ENCODE results near the gene RTP5.

The RTP5 gene

DNA sequence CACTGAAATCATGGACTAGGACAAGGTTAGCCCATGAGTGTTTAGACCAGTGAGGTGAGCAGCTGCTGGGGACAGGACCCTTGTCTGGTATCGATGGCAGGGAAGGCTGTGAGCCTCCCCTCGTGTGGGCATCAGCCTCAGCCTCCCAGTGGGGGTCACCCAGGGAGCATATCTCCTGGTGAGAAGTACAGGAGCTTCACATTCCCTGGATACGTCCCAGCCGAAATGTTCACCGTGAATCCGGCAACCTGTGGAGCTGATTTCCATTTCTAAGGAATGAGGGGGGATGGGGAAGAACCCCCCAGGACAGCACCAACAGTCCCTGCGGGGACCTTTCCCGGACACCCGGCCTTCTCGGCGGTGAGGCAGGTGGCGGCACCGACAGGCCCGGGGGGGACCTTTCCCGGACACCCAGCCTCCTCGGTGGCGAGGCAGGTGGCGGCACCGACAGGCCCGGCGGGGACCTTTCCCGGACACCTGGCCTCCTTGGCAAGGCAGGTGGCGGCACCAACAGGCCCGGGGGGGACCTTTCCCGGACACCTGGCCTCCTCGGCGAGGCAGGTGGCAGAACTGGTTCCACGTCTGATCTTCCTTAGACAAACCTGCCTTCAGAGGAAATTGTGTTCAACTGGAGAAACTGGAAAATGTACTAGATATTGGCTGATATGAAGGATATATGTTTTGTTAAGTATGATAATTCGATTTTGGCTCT lies 21.2 kb downstream of the RTP5 start:
- no peak for DNase-seq

DNA sequence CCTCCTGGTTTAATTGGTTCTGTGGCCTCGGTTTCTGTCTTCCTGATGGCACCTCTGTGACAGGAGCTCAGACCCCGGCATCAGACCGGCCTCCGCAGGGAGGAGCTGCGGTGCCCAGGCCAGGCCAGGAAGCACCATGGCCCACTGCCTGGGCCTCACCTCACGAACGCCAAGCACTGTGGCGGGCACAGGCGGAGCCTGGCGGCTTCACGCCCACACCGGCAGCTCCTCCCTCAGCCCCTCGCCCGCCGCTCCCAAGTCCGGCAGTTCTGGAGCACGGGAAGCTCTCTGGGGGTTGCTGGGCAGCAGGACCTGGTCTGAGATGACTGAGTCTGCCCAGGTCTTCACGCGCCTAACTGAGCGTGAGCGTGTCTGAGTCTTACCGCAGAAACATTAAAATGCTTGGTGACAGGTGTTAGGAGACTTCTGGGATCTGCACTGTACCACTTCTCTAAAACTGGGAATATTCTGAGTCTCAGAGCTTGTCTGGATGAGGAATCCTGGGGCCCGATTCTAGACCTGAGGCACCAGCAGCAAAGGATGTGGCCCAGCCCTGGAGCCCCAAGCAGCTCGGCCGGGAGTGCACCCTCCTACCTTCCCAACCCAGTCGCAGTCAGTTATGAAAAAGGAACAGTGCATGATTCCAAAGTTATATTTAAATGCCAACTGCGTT lies 21.9 kb downstream of the RTP5 start:
- no peak for DNase-seq

DNA sequence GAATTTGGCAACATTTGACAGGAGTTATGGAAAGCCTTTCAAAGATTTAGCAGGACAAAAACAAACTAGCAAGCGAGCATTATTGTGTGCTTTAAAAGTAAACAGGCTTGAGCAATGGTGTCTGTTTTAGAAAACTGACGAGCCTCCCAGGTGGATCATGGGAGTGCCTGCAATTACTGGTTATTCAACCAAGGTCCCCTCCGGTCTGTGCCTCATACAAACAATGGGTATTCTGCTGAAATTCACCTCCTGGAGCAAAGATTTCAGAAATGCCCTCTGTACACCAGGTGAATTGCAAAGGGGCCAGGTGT lies 22.4 kb downstream of the RTP5 start:
- DNase-seq = no peak

DNA sequence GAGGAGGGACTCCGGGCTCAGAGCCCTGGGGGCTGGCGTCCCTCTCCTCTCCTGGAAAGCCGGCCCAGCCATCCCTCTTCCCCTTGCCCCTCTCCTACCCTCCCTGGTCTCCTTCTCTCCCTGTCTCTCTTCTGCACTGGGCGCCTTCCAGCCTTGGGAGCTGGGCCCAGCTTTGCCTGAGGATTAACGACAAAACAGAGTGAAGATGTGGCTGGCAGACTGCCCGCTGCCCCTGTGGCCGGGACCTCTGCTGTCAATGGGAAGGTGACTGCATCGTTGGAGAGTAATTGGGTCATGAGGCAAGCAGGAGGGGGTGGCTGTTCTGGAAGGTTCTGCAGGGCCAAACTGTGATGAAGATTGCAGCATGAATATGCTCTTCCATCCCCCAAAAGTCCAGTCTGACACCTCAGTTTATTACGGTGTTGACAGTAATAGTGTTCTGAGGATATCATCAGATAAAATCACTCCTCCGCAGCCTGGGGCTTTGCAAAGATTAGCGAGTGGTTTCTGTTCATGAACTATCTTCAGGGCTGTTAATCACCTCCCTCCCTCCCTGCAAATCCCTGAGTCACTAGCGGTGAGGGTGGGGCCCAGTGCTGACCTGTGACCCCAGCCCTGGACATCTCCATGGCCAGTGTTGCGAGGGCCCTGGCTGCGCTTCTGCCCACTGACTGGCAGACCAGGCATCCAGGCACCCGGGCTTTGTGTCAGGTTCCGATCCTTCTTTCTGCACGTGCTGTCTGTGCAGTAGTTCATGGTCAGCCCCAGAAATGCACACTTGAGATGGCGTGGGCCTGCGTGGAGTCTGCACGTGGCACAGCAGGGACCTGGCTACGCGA lies 23.0 kb downstream of the RTP5 start:
- no peak for DNase-seq

DNA sequence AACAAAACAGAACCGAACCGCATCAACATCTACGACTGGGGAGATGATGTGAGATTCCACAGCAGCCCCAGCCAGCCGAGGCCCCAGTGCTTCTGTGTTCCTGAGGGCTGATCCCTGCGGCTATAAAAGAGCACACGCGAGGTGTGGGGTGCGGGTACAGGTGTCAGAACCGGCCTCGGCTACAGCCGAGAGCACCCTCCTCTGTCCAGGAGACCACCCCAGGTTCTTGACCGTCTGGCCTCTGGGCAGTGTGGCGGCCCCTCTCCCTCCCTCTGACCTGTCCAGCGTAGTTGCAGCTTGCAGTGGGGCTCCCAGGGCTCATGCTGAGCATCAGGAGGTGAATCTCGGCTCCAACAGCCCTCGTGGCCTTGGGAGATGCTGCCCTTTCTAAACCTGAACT lies 23.7 kb downstream of the RTP5 start:
- no peak for DNase-seq

DNA sequence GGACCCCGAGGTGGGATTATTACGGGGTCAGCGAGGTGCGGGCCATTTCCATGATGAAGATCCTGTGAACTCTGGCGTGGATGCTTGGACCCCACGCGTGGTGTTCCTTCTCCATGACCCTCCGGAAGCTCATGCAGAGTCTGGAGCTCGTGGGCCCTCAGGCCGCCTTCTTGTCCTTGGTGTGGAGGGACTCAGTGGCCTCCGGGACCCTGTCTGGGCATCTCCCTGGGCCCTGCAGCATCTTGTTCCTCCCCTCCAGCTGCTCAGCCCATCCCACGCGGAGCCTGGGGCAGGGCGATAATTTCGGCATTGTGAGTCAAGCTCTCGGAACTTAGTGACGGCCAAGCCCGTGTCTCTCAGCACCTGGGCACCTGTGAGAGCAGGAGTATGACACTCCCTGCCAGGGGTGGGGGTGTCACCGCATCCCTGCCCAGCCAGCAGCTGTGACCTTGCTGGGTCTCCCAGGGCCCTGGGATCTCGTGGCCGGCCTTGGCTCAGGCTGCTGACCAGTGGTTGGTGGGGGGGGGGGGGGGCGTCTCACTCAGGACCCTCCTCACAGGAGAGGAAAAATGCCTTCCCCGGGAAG lies 24.6 kb downstream of the RTP5 start:
- DNase-seq = no peak

DNA sequence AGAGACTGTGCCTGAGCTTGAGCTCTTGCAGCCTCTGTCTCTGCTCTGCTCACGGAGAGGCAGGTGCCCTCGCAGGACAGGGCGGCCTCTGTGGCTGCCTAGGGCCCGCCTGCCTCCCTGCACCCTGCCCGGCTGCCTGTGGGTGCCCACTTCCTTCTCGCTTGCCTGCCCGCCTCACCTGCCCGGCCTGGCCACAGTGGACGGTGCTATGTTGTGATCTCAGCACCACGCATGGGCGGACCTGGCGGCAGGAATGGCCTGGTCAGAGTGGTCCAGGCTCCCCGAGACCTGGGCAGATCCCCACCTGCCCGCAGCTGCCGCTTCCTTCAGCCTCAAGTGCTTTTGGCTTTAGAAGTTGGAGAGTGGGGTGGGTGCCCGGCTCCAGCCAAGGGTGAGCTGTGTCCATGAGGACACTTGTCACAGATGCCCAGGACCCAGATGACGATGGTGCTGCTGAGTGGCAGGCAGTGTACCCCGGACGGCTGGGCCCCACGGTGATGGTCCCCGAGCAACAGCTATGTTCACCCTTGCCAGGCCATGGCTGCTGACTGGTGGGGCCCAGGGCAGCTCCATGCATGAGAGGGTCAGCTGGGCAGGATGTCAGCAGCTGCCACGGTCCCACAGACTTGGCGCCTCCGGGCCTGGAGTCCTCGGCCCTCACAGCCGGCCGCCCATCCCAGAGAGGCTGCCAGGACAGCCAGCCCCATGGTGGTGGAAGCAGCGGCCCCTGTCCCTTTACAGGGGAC lies 25.3 kb downstream of the RTP5 start:
- no peak for DNase-seq

DNA sequence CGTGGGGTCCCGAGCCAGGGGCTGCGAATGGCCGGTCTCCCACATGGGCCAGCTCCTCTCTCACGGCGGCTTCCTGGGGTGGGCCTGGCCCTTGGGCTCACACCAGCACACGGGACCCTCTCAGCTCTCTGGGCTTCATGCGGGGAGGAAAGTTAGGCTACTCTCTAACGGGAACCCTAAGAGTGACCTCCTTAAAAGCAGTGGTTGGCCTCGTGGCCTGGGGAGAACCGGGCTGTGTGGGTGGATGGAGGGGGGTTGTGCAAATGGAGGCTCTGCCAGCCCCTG lies 25.8 kb downstream of the RTP5 start:
- no peak for DNase-seq

DNA sequence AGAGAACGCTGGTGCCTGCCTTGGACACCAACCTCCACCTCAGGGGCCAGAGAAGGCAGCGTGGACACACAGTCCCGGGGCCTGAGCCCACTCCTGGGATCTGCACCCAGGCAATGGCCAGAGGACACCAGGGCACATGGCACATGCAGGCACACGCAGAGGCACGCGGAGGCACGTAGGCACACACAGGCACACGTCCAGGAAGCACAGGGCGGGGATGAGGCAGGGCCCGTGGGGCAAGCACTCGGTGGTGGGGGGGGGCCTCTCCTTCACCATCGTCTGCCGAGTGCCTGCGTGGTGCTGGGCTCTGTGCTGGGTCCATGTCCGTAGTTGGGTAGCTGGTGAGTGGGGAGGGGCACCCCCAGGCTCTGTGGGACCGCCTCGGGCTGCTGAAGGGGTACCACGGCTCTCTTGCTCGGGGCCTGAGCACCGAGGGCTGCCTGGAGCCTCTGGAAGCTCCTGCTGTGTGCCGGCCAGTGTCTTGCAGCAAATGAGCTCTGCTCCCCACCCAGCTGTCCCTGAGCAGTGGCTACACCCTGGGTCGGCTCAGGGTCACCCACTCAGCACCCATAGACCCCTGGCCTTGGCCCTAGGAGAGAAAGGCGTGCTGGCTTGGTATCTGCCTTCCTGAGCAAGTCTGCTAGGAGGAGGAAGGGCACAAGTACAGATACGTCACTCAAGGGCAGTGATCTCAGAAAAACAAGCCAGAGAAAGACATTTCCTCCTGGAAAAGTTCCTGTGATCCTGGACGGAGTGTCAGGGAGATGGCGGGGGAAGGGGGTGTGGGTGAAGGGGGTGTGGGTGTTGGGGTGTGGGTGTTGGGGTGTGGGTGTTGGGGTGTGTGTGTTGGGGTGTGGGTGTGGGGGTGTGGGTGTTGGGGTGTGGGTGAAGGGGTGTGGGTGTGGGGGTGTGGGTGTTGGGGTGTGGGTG lies 26.4 kb downstream of the RTP5 start:
- DNase-seq = no peak

DNA sequence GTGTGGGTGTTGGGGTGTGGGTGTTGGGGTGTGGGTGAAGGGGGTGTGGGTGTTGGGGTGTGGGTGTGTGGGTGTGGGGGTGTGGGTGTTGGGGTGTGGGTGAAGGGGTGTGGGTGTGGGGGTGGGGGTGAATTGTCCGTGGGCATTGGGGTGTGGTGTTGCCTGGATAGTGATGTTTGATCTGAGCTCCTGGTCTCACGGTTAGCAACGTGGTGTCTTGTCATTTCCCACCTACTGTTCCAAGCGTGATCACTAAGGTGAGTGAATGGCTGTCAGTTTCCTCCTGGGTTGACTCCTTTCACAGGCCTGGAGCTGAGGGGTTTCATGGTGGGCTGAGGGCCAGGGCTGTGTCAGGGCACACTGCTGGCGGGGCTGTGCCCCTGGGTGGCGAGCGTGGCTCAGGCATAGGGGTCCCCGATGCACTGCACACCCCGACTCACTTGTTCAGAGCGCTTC lies 27.2 kb downstream of the RTP5 start:
- no peak for DNase-seq

DNA sequence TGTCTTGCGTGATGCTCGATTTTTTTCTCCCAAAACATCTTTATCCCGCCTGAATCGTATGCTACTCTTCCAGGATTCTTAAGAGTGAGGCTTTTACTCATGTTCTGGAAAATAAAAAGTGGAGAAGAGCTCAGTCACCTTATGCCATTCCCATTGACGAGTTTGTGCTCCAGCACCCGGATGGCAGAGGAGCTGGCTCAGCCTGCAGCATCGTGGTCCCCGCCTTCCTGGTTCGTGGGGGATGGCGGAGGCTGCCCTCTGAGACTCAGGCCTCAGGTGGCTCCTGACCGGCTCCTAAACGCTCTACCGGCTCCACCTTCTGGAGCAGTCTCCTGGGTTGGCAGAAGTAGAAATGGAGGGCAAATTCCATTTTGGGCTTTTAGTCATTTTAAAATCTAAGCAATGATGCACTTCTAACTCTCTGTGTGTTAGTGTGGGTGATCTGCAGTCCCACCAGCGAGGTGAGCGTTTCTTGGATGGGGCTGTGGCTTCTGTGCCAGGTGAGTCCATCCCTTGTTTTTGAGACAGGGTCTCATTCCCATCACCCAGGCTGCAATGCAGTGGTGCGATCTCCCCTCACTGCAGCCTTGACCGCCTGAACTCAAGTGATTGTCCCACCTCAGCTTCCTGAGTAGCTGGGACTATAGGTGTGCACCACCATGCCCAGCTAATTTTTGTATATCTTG lies 27.8 kb downstream of the RTP5 start:
- DNase-seq = no peak

DNA sequence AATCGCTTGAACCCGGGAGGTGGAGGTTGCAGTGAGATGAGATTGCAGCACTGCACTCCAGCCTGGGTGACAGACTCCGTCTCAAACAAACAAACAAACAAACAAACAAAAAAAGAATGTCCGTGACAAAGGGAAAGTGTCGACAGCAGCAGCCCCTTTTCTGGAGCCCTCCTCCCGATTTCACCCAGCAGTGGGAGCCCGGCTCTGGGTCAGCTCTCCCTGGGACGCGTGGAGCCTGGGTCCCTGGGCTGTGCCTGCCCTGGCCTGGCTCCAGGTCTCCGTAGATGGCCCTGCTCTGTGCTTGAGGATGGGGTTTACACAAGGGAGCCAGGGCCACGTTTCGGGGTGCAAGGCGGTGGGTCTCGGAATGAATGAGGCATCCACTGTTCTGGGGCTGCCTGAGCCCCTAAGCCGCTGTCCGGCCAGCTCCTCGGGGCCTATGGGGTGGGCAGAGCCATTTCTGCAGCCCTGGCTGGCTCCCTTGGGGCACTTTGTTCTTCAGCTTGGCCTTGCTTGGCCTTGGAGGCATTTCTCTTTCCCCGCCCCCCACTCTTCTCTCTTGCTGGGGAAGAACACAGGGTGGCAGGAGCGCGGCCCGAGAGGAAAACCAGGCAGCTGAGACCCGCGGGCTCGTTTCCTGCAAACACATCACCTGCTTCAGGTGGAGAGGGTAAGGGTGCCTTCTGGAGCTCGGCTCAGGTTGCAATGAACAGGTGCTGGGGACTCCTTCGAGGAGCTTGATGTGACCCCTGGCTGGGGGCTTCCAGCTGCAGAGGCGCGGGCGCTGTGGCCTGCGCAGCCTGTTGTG lies 29.1 kb downstream of the RTP5 start:
- DNase-seq = no peak

DNA sequence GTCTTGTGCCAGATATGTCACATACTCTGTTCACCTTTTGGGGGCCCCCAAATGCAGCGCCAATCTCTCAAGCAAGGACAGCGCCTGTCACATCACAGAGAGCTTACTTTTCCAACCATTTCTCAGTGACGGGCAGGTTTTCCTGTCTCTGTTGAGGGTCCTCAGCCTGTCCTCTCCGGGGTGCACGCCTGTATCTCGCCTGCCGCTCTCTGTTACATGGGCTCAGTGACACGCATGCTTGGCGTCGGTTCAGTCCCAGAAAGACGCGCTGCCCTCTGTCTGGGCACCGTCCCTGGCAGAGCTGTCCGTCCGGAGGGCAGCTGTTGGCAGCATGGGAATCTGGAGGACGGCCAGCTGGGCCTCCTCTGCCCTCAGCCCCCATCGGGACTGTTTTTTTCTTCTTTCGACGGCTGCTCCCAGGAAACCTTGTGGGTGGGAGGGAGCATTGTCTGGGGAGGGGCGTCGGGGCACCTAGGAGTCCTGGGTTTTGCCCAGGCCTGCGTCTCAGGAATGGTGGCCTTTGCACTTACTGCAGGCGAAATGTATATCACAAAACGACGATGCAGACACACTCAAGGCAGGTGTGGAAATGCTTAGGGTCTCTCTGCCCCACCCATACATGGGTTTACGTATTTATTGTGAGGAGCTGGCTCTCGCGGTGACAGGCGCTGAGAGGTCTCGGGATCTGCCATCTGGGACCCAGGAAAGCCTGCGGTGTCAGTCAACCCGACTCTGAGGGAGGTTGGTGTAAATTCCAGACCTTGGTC lies 30.9 kb downstream of the RTP5 start:
- no peak for DNase-seq

DNA sequence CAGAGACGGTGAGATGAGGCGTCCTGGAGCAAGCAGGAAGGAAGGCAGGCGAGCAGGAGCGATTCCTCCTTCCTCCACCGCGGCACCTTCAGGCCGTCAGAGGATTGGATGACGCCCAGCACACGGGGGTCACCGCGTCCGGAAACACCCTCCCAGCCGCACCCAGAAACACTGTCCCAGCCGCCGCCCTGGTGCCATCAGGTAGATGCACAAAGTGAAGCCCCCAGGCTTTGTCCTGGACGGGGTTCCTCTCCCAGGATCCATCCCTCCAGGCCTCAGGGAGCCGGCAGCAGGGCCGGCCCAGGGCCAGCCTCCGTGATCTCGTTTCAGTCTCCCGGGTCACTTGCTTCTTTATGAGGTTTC lies 31.5 kb downstream of the RTP5 start:
- DNase-seq = no peak

DNA sequence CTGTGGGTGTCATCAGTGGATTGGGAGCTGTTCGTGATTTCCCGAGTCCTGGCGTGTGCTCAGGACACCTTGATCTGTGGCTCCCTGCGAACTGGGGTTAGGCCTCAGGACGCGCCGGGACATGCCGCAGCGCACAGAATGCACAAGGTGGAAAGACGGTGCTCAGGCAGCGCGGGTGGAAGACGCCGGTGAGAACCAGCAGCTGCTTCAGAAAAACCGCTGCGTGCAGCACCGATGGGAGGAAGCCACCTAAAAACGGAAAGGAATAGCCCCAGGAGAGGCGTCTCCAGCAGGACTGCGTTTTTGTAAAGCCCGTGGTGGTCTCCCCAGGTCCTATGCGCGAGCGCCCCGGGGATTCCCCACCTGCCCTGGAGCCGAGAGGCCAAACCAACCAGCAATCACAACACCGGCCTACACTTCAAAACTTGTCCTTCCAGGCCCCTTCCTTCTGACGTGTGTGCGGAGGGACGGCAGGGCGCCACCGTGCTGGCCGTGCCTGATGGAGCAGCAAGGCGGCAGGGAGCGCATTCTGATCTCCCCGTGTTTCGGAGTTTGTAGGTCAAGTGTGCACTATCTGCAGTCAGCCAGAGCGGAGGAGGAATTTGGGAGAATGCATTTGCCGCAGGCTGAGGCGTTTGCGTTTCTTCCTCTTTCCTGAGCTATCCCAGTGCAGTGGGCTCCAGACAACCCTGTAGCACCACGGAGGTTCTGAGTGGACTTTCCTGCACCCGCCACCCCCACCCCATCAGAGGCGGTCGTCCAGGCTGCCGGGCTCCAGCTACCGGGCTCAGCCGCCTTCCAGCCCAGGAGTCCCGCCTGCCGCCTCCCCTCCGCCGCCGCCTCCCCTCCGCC lies 32.2 kb downstream of the RTP5 start:
- DNase-seq = no peak

DNA sequence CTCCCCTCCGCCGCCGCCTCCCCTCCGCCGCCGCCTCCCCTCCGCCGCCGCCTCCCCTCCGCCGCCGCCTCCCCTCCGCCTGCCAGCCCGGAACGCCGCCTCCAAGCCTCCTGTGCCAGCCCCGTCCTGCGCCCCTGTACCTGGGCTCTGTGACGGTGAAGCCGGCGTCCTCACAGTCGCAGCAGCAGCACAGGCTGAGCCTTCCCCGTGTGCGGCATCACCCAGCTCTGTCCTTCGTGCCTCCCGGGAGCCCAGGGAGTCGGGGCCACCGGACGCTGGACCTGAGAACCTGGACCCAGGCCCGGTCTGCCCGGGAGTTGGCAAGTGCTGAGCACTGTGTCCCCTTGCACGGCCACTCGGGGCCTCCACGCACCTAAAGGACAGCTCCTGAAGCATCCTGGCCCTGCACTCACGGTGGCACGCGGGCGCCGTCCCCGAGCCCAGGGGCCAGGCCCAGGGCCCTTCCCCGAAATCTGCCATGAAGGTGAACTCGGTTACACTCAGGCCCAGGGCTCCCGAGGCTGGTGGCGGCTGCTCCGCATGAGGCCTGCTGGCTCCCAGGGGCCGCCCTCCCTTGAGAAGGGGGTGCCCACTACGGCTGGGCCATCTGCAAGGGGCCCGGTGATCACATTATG lies 32.9 kb downstream of the RTP5 start:
- DNase-seq = no peak

DNA sequence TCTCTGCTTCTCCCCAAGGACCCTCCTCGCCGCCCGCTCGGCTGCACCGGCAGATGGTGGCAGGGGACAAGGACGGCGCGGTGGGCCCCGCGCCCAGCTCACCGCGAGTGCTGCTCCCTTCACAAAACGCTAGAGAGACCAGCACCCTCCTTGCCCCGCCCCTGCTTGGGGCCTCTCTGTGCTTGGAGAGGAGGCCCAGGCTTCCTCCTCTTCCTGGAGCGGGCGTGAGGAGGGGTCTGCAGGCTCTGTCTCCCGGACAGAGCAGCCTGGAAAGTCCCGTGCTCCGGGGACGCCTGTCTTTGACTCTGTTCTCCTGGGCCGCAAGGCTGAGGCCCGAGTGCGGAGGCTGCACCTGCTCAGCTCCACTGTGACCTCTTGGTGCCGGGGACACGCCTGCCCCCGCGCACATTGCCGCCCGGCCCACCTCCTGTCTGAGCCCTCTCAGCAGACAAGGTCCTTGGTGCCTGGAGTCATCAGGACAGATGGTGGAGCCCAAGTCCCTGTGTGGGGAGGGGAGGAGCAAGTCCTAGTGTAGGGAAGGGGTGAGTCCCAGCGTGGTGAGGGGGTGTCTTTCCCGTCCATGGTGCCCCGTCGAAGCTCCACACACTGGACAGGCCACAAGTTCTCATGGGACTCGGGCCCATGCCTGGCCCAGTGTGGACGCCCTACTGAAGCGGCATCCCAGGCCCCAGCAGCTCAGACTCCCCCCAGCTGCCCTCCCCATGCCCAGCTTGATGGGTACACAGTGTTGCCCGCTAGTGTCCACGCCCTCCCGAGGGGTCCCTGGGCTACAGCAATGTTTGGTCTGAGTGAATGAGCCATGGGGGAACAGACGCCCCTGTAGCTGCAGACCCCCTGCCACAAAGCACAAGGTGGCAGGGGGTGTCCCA lies 33.8 kb downstream of the RTP5 start:
- no peak for DNase-seq
